HEK293 (cell line): Measurements from ENCODE around the gene TMEM255B.

Source experiments
- ZBTB7A ChIP-seq: fragments of 450-650 bp; formaldehyde crosslinking; IDR thresholded peaks from 2 replicates; pipeline ENCODE4 v1.5.1; 2016; ENCODE audit warnings: low read depth, missing biosample characterization, missing genetic modification characterization
- ZNF416 ChIP-seq: fragments of 450-650 bp; formaldehyde crosslinking; IDR thresholded peaks from 2 replicates; pipeline ENCODE4 v1.5.1; 2016; ENCODE audit warnings: missing biosample characterization, missing genetic modification characterization
- ZNF660 ChIP-seq: fragments of 450-650 bp; IDR thresholded peaks from 2 replicates; pipeline ENCODE4 v1.5.1; 2018; ENCODE audit warnings: missing biosample characterization, mild to moderate bottlenecking, missing genetic modification characterization
- ZNF664 ChIP-seq: fragments of 450-650 bp; formaldehyde crosslinking; IDR thresholded peaks from 2 replicates; pipeline ENCODE4 v1.5.1; 2016; ENCODE audit warnings: missing biosample characterization, missing genetic modification characterization

GRCh38 chr13:113816946-113817859, 58.2 kb downstream of the TMEM255B start:
- TF ChIP-seq ZNF664 (tag by site-specific recombination) (no peak), ZNF416 (no peak), ZBTB7A (tag by site-specific recombination) (no peak), ZNF660 (tag by site-specific recombination) (peak; percentile 37; the same call in 1 of the 2 replicates)
